Measurements from ENCODE around the gene RFC2.
A peak's percentile ranks its signal among the peaks of the same experiment; 100 is the strongest.

Gene RFC2

DNA sequence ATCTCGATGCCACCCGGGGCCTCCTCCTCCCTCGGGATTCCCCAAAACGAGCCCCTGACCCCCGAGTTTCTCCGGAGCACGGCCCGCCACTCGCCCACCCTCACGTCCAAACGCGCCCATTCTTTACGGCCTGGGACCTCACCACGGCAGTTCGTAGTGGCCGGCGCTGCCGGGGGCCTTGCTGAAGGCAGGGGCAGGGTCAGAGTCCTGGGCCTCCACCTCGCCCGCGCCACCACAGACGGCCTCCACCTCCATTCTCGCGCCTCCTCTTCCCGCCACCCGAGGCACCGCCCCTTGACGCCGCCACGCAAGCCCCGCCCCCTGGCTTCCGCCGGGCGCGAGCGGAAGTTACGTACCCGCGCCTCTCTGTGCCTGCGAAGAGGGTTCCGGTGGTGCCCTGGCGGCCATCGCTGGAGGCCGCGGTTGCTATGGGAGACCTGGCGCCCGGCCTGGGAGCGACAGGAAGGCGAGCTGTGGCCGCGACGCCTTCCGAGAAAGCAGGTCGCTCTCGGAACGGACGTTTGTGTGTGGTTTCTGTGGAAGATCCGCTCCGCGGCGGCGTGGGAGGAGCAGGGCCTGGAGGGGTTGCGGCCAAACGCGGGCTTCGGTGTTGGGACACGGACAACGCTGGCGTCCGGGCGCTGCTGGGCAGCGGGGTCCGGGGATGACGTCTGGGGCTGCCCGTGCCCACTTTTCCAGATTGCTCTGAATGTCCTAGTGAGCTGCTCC lies at the start of gene RFC2:
Gene RFC2 (minus strand): TSS at position 271 of the 729 bp plus-strand sequence. CDS start 16 bp downstream, at position 255.
- peak; percentile 100 for DNase-seq (ENCODE audit: low spot score)

DNA sequence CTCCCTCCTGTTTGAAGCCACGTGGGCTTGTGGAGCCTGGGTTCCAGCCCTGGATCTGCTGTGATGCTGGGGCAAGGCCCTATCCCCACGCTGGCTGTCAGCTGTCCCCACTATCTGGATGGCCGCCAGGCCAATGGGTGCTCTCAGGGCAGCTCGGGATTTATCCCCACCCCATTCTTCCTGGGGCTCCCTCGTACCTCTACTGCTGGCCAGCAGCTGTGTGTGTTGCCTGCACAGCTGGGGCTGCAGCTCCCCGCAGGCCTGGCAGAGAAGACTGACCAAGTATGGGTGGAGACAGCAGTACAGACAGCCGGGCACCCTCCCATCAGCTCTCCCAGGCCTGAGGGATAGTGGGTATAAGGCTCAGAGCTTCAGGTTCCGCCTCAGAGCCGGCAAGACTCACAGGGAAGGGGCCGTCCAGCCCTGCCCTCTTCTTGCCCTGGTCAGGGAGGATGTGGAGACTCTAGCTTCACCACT lies 48.6 kb upstream of the RFC2 start:
- DNase-seq (ENCODE audit: low spot score), result no peak

GRCh38 chr7:74300926-74301325 lies 46.7 kb upstream of the RFC2 start:
- no peak for DNase-seq (ENCODE audit: low spot score)

DNA sequence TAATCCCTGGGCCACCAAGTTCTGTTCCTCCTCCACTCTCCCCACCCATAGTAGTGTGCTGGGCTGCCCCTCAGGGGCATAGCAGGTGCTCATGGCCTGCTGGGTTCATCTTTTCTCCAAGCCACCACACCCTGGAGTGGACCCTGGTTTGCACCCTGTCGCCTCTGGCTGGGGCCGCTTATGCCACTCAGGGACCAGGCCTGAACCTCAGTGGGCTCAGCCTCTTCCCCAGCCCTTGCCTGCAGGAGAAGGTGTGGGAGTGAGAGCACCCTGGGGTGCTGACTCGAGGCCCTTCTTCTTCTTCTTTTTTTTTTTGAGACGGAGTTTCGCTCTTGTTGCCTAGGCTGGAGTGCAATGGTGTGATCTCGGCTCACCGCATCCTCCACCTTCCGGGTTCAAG lies 45.2 kb upstream of the RFC2 start:
- DNase-seq (ENCODE audit: low spot score), result no peak

- no peak for DNase-seq (ENCODE audit: low spot score)
Observed at GRCh38 chr7:74297516-74298233, 43.5 kb upstream of the RFC2 start.

GRCh38 chr7:74294191-74294998 lies 40.2 kb upstream of the RFC2 start:
- DNase-seq (ENCODE audit: low spot score), result no peak

- DNase-seq (ENCODE audit: low spot score), result no peak
Observed at GRCh38 chr7:74293577-74293908, 39.3 kb upstream of the RFC2 start.

DNA sequence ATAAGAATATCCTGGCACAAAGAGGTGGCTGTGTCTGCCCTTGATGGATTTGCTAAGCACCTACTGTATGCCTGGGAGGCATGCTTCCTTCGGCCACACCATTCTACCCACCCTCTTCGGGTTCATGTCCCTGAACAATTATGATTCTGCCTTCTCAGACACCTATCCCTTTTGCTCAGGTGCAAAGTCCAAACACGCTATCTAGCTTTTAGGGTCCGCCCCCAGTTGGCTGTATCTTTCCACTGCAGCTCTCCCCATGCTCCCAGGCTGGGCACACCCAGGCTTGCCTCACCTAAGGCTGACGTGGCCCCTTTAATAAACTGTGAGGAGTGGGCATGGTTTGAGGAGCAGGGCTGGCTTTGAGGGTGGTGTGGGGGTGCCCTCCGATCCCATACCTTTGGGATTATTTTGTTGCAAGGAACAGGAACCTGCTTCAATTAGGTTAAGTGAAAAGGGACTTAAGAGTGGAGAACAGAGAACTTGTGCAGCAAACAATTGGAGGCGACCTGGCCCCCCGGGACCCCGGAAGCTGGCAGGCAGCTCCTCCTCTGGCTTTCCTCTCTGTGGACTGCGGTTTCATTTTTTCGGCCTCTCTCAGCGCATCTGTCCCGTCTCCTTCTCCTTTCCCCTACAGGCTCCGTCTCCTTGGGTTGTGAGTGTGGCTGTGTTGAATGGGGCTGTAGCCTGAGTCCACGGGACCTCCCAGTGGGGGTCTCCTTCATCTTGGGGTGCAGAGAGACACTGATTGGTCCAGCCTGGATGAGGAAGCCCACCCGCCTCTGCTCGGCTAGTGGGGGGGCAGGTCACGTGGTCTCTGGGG lies 38.8 kb upstream of the RFC2 start:
- DNase-seq (ENCODE audit: low spot score), result peak; percentile 93

GRCh38 chr7:74291535-74291934 lies 37.3 kb upstream of the RFC2 start:
- DNase-seq (ENCODE audit: low spot score), result no peak

DNA sequence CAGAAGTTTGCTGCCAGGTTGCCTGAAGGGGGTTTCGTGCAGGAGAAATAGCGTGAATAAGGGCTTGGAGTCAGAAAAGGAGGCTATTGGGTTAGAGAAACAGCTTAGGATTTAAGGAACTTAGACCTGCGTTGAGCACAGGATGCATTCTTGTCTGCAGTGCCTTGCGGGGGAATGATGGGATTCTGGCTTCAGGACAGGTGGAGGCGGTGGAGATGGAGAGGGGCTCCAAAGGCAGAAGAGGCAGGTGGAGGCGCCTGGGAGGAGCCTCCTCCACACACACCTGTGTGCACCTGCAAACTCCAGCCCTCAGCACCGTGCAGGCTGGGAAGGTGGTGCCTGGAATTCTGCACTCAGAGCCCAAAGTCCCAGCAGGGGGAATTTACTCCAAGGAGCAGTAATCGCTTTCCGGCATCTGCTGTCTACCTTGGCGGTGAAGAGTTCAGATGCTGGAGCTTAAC lies 36.8 kb upstream of the RFC2 start:
- no peak for DNase-seq (ENCODE audit: low spot score)

DNA sequence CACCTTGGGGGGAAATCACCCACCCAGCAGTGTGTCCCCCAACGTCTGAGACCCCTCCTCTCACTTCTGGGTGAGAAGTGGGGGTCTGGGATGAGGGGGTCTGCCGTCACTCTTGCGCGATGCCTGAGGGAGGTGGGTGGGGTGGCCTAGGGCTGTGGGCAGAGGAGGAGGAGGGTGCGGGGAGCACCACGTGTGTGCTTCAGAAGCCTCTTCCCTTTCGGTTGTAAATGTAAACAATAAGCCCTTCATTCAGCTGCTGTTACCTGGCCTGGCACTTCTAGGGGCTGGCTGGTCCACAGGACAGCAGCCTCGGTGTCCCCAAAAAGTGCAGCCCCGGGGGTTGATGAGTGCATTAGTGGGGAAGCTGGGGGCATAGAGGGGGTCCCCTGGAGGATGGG lies 36.4 kb upstream of the RFC2 start:
- no peak for DNase-seq (ENCODE audit: low spot score)

DNA sequence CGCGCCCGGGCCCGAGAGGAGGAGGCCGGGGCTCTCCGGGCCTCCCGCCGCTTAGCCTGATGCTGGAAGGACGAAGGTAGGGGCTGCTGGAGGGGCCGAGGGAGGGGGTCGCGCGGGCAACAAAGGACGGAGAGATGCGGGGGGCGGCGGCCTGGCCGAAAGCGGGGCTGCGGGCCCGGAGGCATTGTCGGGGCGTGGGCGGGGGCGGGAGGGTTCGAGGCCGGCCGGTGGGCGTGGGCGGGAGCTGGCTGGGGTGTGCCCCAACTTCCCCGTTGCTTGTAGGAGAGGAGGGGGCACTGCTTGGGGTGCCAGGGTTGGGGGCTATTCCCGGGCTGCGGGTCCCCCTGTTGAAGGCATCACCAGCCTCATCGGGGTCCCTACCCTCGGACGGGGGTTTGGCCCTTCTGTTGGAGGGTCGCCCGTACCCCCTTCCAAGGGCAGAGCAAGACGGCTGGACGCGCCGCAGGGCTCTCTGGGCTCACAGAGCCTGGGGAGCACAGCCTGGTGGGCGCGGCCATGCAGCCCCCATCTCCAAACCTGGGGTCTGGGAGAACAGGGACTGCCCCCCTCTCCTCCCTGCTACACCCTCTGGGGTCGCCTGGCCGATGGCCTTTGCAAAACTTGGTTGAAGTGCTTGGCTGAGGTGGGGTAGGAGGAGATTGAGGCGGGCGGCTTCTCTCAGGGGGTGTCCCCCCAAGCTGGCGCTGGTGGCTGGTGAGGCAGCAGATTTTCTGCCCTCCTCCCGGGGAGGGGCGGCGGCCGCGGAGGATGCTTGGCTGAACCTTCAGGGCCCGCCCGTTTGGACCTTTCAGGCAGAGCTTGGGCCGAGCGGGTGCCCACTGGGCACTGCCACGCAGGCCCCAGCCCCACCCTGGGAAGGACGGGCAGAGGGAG lies 35.7 kb upstream of the RFC2 start:
- no peak for DNase-seq (ENCODE audit: low spot score)

GRCh38 chr7:74289018-74289658 lies 34.9 kb upstream of the RFC2 start, which contains the start of gene CLIP2:
Gene CLIP2, plus strand, starts transcription at chr7:74289407. Its CDS starts 28,140 bp downstream, at chr7:74317547.
- DNase-seq (ENCODE audit: low spot score), result peak; percentile 85

DNA sequence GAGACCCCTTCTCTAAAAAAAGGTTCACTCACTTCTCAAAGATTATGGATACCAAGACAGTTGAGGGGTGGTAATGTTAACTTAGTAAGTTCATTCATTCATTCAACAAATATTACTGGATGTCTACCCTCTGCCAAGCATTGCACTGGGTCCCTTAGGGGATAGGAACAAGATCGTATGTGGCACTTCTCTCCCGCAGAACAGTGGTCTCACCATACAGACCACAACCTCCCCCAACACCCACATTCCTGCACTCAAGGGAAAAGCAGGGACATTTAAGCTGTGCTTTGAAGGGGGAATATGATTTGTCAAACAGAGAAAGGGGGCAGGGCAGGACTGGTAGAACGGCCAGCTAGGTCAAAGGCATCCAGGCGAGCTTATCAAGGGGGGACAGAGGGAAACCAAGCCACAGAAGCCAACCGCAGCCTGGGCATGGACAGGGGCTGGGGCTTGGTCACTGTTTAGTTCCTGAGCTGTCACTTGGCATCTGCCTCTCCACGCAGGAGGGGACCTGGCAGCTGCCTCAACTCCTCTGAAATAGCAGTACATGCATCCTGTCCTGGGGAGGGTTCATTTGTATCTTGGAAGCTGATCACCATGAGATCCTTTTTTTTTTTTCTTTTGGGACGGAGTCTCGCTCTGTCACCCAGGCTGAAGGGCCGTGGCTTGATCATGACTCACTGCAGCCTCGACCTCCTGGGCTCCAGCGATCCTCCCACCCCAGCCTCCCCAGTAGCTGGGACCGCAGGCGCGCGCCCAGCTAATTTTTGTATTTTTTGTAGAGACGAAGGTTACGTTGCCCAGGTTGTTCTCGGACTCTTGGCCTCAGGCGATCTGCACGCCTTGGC lies 34.1 kb upstream of the RFC2 start:
- no peak for DNase-seq (ENCODE audit: low spot score)

- no peak for DNase-seq (ENCODE audit: low spot score)
Observed at GRCh38 chr7:74287303-74288033, 33.3 kb upstream of the RFC2 start.

GRCh38 chr7:74286131-74286530 lies 31.9 kb upstream of the RFC2 start:
- no peak for DNase-seq (ENCODE audit: low spot score)

- DNase-seq (ENCODE audit: low spot score), result peak; percentile 90
Observed at GRCh38 chr7:74284781-74285259, 30.6 kb upstream of the RFC2 start.

- no peak for DNase-seq (ENCODE audit: low spot score)
Observed at GRCh38 chr7:74283858-74284447, 29.8 kb upstream of the RFC2 start.

All from LoVo (cell line).